Small intestine (tissue), 7 donors: ENCODE measurements around the gene CUL9. TPM values are rescaled to one million over a fixed set of nuclear protein-coding genes. Genes with fewer than 3 reads are reported as not detected.

Source experiments
- DNase-seq, 2 donors: peaks; one replicate each; pipeline versions ENCODE4 v3.0.0 to v3.0.0-alpha.2; 2013
- FAIRE-seq: peaks from 2 replicates; lab custom pipeline; 2012; peaks lifted over from hg19 to GRCh38; lab: Jason Lieb, UNC
- H3K27ac ChIP-seq, 3 donors: one replicate each; pipeline ENCODE4 v1.5.1; 2013; ENCODE audit warnings: low read length in 2 of 3, mild to moderate bottlenecking in 2 of 3, control low read depth in 1 of 3, inconsistent platforms in 1 of 3, low read depth in 1 of 3, moderate library complexity in 1 of 3
- H3K27me3 ChIP-seq, 3 donors: one replicate each; pipeline ENCODE4 v1.6.1; 2013; ENCODE audit warnings: low read length in 3 of 3, inconsistent platforms in 1 of 3; ENCODE audit not compliant: control insufficient read depth in 3 of 3, insufficient read depth in 3 of 3
- H3K36me3 ChIP-seq, 3 donors: one replicate each; pipeline ENCODE4 v1.6.1; 2013; ENCODE audit warnings: low read length in 3 of 3, inconsistent platforms in 1 of 3, low read depth in 1 of 3, mild to moderate bottlenecking in 1 of 3, moderate library complexity in 1 of 3; ENCODE audit not compliant: control insufficient read depth in 3 of 3, insufficient read depth in 2 of 3
- H3K4me1 ChIP-seq, 3 donors: one replicate each; pipeline ENCODE4 v1.6.1; 2013; ENCODE audit warnings: low read length in 2 of 3, inconsistent platforms in 1 of 3, low read depth in 1 of 3, mild to moderate bottlenecking in 1 of 3, moderate library complexity in 1 of 3; ENCODE audit not compliant: control insufficient read depth in 3 of 3, insufficient read depth in 2 of 3
- H3K4me3 ChIP-seq, 3 donors: one replicate each; pipeline ENCODE4 v1.5.1; 2013; ENCODE audit warnings: low read length in 3 of 3, control low read depth in 1 of 3, inconsistent platforms in 1 of 3, low read depth in 1 of 3, mild to moderate bottlenecking in 1 of 3, moderate library complexity in 1 of 3
- H3K9me3 ChIP-seq, 2 donors: one replicate each; pipeline ENCODE4 v1.6.1; 2013; ENCODE audit warnings: low read depth in 1 of 2, low read length in 1 of 2; ENCODE audit not compliant: control insufficient read depth in 2 of 2, insufficient read depth in 1 of 2
- WGBS, 3 donors: extraction: QIAGEN DNeasy Blood & Tissue Kit; methylation state at CpG; one replicate each; pipeline ENCODE4 v1.1.7; 2013; 5-methylcytosine and 5-hydroxymethylcytosine counted together
- polyA plus RNA-seq, 4 donors: library from polyadenylated mRNA; stranded (reverse) in 3 of 4; unstranded in 1 of 4; fragments of 200-250 nt in 3 of 4; fragments of 120-200 nt in 1 of 4; gene quantifications; one replicate each; pipeline versions ENCODE4 v1.2.1 to v1.2.3, GENCODE V29; 2013
- donor health status: healthy with polysubstance abuse.
- donor health status: control.
- donor health status: control.
- donor health status: Bipolar disorder and iron deficiency.
- donor health status: healthy.

CUL9 gene
- polyA plus RNA-seq, 4 donors = 22.2 to 86.2 (median 52.5) TPM

DNA sequence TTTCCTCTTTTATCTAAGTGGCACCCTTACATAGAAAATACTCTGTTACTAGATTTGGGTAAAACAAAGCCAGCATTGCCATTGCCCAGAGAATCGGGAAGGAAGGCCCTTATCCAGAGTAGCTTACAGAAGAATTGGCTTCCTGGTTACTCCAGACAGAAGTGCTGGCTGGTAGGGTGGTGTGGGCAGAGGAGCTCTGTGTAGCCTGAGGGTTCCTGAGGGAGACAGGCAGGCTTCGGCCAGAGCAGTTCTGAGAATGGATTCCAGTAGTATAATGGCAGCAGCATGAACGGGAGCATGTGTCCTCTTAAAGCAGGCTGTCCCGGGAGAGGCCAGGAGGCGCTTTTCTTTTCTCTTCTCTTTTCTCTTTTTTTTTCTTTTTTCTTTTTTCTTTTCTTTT is 11.9 kb downstream of the CUL9 start:
- H3K36me3 ChIP-seq = peaks cover 2 to 63% (median 7%) of the 10 kb centered on the region in 3 donors
- H3K4me1 ChIP-seq = peaks cover 0 to 6% (median 0%) of the 10 kb centered on the region in 3 donors
- DNase-seq = no peak
- no peak overlapping the region for H3K27ac ChIP-seq
- FAIRE-seq = no peak
- no peaks in the 10 kb centered on the region for H3K27me3 ChIP-seq
- 94 to 96% (median 95%) methylated on average over 5 of the region's 5 CpGs for WGBS, 3 donors
- H3K9me3 ChIP-seq = no peaks in the 10 kb centered on the region
- H3K4me3 ChIP-seq = no peak overlapping the region

DNA sequence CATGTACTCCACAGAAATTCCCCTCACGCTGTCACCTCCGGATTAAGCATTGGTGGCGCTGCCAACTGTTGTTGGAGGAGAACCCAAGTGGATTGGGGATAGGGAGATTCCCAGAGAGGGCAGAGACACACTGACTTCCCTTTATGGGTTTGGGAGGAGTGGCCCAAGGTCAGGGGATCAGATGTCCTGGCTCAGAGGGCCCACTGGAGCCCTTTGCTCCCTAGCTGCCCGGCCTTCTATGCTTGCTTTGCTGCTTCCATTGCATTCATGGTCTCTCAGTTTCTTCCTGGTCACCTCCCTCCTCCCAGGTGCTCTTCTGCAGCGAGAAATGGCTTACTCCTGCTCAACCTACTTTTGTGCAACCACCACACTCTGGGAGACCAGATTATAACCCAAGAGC is 14.3 kb downstream of the CUL9 start:
- Histone ChIP-seq H3K27me3 (no peaks in the 10 kb centered on the region), H3K4me3 (no peak overlapping the region), H3K27ac (no peak overlapping the region), H3K36me3 (peaks cover 2 to 75% (median 7%) of the 10 kb centered on the region in 3 donors), H3K9me3 (no peaks in the 10 kb centered on the region), H3K4me1 (no peaks in the 10 kb centered on the region)
- DNase-seq (no peak), FAIRE-seq (no peak)
- WGBS, 3 donors = 88 to 92% (median 90%) methylated on average over 5 of the region's 5 CpGs

DNA sequence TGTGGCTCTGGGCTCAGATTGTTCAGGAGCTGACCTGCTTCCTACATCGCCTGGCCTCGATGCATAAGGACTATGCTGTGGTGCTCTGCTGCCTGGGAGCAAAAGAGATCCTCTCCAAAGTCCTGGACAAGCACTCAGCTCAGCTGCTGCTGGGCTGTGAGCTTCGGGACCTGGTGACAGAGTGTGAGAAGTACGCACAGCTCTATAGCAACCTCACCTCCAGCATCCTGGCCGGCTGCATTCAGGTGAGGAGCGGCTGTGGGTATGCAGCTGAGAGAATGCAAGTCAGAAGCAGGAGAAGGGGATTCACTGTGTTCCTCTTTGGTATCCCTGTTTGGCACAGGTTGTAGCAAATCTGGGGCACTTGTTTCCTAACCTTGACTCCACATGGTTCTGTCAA is 17.9 kb downstream of the CUL9 start:
- FAIRE-seq = no peak
- H3K36me3 ChIP-seq = peaks cover 0 to 73% (median 7%) of the 10 kb centered on the region in 3 donors

DNA sequence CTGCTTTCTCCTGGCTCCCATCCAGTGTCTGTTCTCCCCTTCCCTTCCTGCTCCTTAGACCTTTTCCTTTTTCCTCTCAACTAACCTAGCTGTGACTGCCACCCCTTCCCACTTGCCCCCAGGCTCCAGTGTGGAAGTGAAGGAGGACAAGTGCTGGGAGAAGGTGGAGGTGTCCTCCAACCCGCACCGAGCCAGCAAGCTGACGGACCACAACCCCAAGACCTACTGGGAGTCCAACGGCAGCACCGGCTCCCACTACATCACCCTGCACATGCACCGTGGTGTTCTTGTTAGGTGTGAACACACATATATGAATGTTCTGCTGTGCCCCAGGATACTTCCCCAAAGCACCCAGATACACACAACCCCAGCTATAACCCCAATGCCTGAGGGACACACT is 18.5 kb downstream of the CUL9 start:
- H3K9me3 ChIP-seq = no peaks in the 10 kb centered on the region
- H3K4me3 ChIP-seq = no peak overlapping the region
- H3K27ac ChIP-seq = no peak overlapping the region
- peaks cover 0 to 76% (median 4%) of the 10 kb centered on the region in 3 donors for H3K36me3 ChIP-seq
- 94 to 99% (median 98%) methylated on average over 6 of the region's 6 CpGs for WGBS, 3 donors
- FAIRE-seq (no peak), DNase-seq (no peak)
- H3K4me1 ChIP-seq = no peaks in the 10 kb centered on the region
- H3K27me3 ChIP-seq = no peaks in the 10 kb centered on the region

More for the DNA sequence above, 17.9 kb downstream of the CUL9 start:
- 91 to 95% (median 93%) methylated on average over 6 of the region's 6 CpGs for WGBS, 3 donors
- Histone ChIP-seq H3K9me3 (no peaks in the 10 kb centered on the region), H3K4me3 (no peak overlapping the region), H3K27ac (no peak overlapping the region), H3K27me3 (no peaks in the 10 kb centered on the region), H3K4me1 (no peaks in the 10 kb centered on the region)
- DNase-seq = no peak

DNA sequence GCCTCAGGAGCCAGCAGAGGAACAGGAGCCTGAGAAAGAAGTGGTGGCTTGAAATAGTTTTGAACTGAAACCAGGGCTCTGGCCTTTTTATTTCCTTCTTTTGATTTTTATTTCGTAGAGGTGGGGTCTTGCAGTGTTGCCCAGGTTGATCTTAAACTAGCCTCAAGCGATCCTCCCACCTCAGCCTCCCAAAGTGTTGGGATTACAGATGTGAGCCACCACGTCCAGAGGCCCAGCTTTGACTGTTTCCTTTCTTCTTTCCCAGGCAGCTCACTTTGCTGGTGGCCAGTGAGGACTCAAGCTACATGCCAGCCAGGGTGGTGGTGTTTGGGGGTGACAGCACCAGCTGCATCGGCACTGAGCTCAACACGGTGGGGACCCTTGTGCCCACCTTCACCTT is 20.5 kb downstream of the CUL9 start:
- no peak for DNase-seq
- WGBS, 3 donors = 90 to 92% (median 92%) methylated on average over 5 of the region's 5 CpGs
- no peaks in the 10 kb centered on the region for H3K27me3 ChIP-seq
- H3K36me3 ChIP-seq = peaks cover 0 to 65% (median 0%) of the 10 kb centered on the region in 3 donors
- no peaks in the 10 kb centered on the region for H3K9me3 ChIP-seq
- no peak overlapping the region for H3K4me3 ChIP-seq
- H3K27ac ChIP-seq = no peak overlapping the region
- no peak for FAIRE-seq
- H3K4me1 ChIP-seq = no peaks in the 10 kb centered on the region

DNA sequence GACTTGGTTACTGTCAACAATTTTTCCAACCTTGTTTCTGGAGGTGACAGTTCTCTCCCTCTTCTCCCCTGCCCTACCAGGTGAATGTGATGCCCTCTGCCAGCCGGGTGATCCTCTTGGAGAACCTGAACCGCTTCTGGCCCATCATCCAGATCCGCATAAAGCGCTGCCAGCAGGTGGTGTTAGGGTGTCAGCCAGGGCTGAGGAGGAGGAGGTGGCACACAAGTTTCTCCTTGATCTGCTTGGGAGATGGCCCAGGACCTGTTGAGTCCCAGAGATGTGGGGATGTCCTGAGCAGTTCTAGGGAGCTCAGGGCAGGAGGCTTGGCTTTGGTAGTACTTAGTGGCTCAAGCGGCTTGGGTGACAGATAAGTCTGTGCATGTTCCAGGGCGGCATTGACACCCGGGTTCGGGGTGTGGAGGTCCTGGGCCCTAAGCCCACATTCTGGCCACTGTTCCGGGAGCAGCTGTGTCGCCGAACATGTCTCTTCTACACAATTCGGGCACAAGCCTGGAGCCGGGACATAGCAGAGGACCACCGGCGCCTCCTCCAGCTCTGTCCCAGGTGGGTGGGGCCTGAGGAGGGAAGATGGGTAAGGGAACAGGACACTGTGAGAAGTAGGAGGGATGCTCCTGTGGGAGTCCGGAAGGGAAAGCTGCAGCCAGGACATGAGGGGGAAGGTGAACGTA is 21.2 kb downstream of the CUL9 start:
- 93 to 98% (median 93%) methylated on average over 17 of the region's 17 CpGs for WGBS, 3 donors
- Histone ChIP-seq H3K27ac (no peak overlapping the region), H3K9me3 (no peaks in the 10 kb centered on the region), H3K4me1 (no peaks in the 10 kb centered on the region), H3K27me3 (no peaks in the 10 kb centered on the region), H3K4me3 (no peak overlapping the region), H3K36me3 (peaks cover 0 to 59% (median 0%) of the 10 kb centered on the region in 3 donors)
- FAIRE-seq (no peak), DNase-seq (no peak)

DNA sequence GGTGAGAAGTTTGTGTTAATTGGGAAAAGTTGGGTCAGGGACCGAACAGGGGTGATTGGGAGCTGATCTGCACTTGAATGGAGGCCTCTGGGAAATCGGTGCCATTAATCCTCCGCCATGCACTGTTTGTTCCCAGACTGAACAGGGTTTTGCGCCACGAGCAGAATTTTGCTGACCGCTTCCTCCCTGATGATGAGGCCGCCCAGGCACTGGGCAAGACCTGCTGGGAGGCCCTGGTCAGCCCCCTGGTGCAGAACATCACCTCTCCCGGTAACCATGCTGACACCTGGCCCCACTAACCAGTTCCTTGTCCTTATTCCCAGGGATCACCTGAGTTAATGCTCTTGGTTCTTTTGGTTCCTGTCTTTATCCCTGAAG is 21.7 kb downstream of the CUL9 start:
- no peaks in the 10 kb centered on the region for H3K4me1 ChIP-seq
- no peaks in the 10 kb centered on the region for H3K27me3 ChIP-seq
- DNase-seq (no peak), FAIRE-seq (no peak)
- peaks cover 0 to 56% (median 0%) of the 10 kb centered on the region in 3 donors for H3K36me3 ChIP-seq
- no peak overlapping the region for H3K4me3 ChIP-seq
- 95 to 99% (median 98%) methylated on average over 8 of the region's 8 CpGs for WGBS, 3 donors
- no peaks in the 10 kb centered on the region for H3K9me3 ChIP-seq
- no peak overlapping the region for H3K27ac ChIP-seq

DNA sequence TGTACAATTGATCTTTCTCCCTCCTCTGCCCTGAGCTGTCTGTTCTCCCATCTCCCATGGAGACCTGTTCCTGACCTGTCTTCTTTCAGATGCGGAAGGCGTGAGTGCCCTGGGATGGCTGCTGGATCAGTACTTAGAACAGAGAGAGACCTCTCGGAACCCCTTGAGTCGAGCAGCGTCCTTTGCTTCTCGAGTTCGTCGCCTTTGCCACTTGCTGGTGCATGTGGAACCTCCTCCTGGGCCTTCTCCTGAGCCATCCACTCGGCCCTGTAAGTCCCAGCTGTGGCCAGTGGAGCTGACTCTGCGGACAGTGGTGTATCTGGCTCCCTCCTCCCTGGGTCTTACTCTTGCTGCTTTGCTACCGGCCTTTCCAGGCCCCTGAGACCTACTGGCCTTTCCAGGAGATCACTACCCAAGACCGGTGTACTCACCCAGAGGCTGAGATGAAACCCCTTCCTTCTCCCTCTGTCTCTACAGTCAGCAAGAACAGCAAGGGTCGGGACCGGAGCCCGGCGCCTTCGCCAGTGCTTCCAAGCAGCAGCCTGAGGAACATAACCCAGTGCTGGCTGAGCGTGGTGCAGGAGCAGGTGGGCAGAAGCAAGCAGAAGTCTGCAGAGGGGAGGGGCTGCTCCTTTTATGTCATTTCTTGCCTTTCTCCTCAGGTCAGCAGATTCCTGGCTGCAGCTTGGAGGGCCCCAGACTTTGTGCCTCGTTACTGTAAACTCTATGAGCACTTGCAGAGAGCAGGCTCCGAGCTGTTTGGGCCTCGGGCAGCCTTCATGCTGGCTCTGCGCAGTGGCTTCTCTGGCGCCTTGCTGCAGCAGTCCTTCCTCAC is 22.5 kb downstream of the CUL9 start:
- no peaks in the 10 kb centered on the region for H3K9me3 ChIP-seq
- DNase-seq = no peak
- no peaks in the 10 kb centered on the region for H3K4me1 ChIP-seq
- H3K27ac ChIP-seq = no peak overlapping the region
- 94 to 98% (median 97%) methylated on average over 23 of the region's 23 CpGs for WGBS, 3 donors
- no peak for FAIRE-seq
- H3K4me3 ChIP-seq = no peak overlapping the region
- H3K27me3 ChIP-seq = no peaks in the 10 kb centered on the region
- H3K36me3 ChIP-seq = peaks cover 0 to 53% (median 0%) of the 10 kb centered on the region in 3 donors
